HCT116 (cell line): ENCODE measurements around the gene GREB1L. TPM values are rescaled to one million over a fixed set of nuclear protein-coding genes. Genes with fewer than 3 reads are reported as not detected.

ENCODE experiments used
- ATAC-seq: fragments of 200-7000 bp; cut with Tn5 transposase; 2 replicates; pipeline ENCODE4 v1.9.1; 2020; ENCODE audit warnings: mild to moderate bottlenecking, moderate library complexity
- BruUV-seq: library from RNA; stranded (reverse); fragments of 400-500 nt; replicated peaks from 2 replicates; lab custom pipeline; 2021; lab: Mats Ljungman, UMichigan
- CTCF ChIA-PET: fragments of 300-600 bp; sonication (Branson Sonifier 250); formaldehyde crosslinking; loops from one replicate; lab custom pipeline; 2021; ENCODE audit warnings: antibody characterized with exemption; lab: Charles Lee
- POLR2A ChIA-PET: fragments of 300-600, 350-600 bp; sonication (Branson Sonifier 250); formaldehyde crosslinking; loops from one replicate; lab custom pipeline; 2021; ENCODE audit warnings: antibody characterized with exemption; lab: Charles Lee
- RAD21 ChIA-PET, 2 experiments: fragments of 300-600 bp; sonication (Branson Sonifier 250); formaldehyde crosslinking; loops; one replicate each; lab custom pipeline; 2023; ENCODE audit warnings: low total read pairs in 2 of 2; ENCODE audit not compliant: uncharacterized antibody in 2 of 2, unreplicated experiment in 2 of 2, low non-redundant PET in 1 of 2; lab: Charles Lee
- DNase-seq: peaks from one replicate; pipeline ENCODE4 v3.0.0-alpha.2; 2010; ENCODE audit warnings: low read depth, low spot score
- H2AFZ ChIP-seq: fragments of 200-600 bp; shearing (Covaris generic), sonication (generic); 2 replicates; pipeline ENCODE4 v1.6.1; 2017; ENCODE audit warnings: low read depth, mixed run types, mixed read lengths, antibody characterized with exemption, low read length; ENCODE audit not compliant: poor library complexity, severe bottlenecking
- H3K27ac ChIP-seq: 2 replicates; pipeline ENCODE4 v1.5.1; 2012; ENCODE audit warnings: low read depth, low read length
- H3K27me3 ChIP-seq: fragments of 200-600 bp; sonication (generic); 2 replicates; pipeline ENCODE4 v1.6.1; 2016; ENCODE audit warnings: mixed run types, low read length, mixed read lengths; ENCODE audit not compliant: insufficient read depth
- H3K36me3 ChIP-seq, 2 experiments: fragments of 200-500 bp in 1 of 2; fragments of 200-600 bp in 1 of 2; sonication (Bioruptor generic) in 1 of 2; sonication (generic) in 1 of 2; 2 replicates each; pipeline versions ENCODE4 v1.5.1 to v1.6.1; 2014 to 2016; ENCODE audit warnings: low read length in 2 of 2, inconsistent platforms in 1 of 2, mixed read lengths in 1 of 2, mixed run types in 1 of 2; ENCODE audit not compliant: insufficient read depth in 2 of 2, control insufficient read depth in 1 of 2
- H3K4me1 ChIP-seq, 2 experiments: fragments of 200-600 bp in 1 of 2; sonication (generic) in 1 of 2; 2 replicates each; pipeline versions ENCODE4 v1.5.1 to v1.6.1; 2012 to 2017; ENCODE audit warnings: low read length in 2 of 2, inconsistent platforms in 1 of 2, mild to moderate bottlenecking in 1 of 2, mixed read lengths in 1 of 2, mixed run types in 1 of 2, moderate library complexity in 1 of 2; ENCODE audit not compliant: insufficient read depth in 2 of 2, control insufficient read depth in 1 of 2
- H3K4me2 ChIP-seq: fragments of 200-600 bp; sonication (generic); 2 replicates; pipeline ENCODE4 v1.6.1; 2017; ENCODE audit warnings: mixed run types, low read length, mixed read lengths
- H3K4me3 ChIP-seq, 2 experiments: fragments of 200-600 bp in 1 of 2; sonication (generic) in 1 of 2; replicated peaks in 1 of 2; 2 replicates each; pipeline ENCODE4 v1.5.1; 2011 to 2016; ENCODE audit warnings: low read length in 2 of 2, control low read depth in 1 of 2, low read depth in 1 of 2, mild to moderate bottlenecking in 1 of 2, mixed read lengths in 1 of 2, mixed run types in 1 of 2
- H3K79me2 ChIP-seq: fragments of 200-600 bp; sonication (generic); 2 replicates; pipeline ENCODE4 v1.6.1; 2017; ENCODE audit warnings: mild to moderate bottlenecking, mixed run types, low read length, moderate library complexity, mixed read lengths; ENCODE audit not compliant: insufficient read depth
- H3K9ac ChIP-seq: fragments of 200-600 bp; sonication (generic); 2 replicates; pipeline ENCODE4 v1.6.1; 2016; ENCODE audit warnings: low read length, mixed read lengths
- H3K9me2 ChIP-seq: fragments of 200-600 bp; sonication (generic), shearing (Covaris generic); 2 replicates; pipeline ENCODE4 v1.6.1; 2017; ENCODE audit warnings: mixed run types, mild to moderate bottlenecking, moderate library complexity; ENCODE audit not compliant: insufficient read depth
- H3K9me3 ChIP-seq, 2 experiments: fragments of 200-500 bp in 1 of 2; fragments of 200-600 bp in 1 of 2; sonication (Bioruptor generic) in 1 of 2; sonication (generic) in 1 of 2; 2 replicates each; pipeline ENCODE4 v1.6.1; 2014 to 2017; ENCODE audit warnings: low read length in 2 of 2, mixed read lengths in 2 of 2, inconsistent platforms in 1 of 2, low read depth in 1 of 2, mild to moderate bottlenecking in 1 of 2, mixed run types in 1 of 2, moderate library complexity in 1 of 2; ENCODE audit not compliant: control insufficient read depth in 1 of 2, insufficient read depth in 1 of 2
- H4K20me1 ChIP-seq: fragments of 200-600 bp; sonication (generic), shearing (Covaris generic); 2 replicates; pipeline ENCODE4 v1.6.1; 2017; ENCODE audit warnings: mixed run types, mild to moderate bottlenecking, moderate library complexity; ENCODE audit not compliant: insufficient read depth
- CBX3 ChIP-seq: IDR thresholded peaks from 2 replicates; pipeline ENCODE4 v1.6.1; 2012; ENCODE audit warnings: low read depth
- CEBPB ChIP-seq: IDR thresholded peaks from 2 replicates; pipeline ENCODE4 v1.6.1; 2012; ENCODE audit warnings: low read depth
- EZH2 ChIP-seq: fragments of 200-600 bp; sonication (generic); IDR thresholded peaks from 2 replicates; pipeline ENCODE4 v1.6.1; 2017; ENCODE audit warnings: antibody characterized with exemption, mixed run types
- EZH2phosphoT487 ChIP-seq: fragments of 200-600 bp; IDR thresholded peaks from 2 replicates; pipeline ENCODE4 v1.6.1; 2018; ENCODE audit warnings: antibody characterized with exemption, borderline replicate concordance
- FOSL1 ChIP-seq: IDR thresholded peaks from 2 replicates; pipeline ENCODE4 v1.6.1; 2012; ENCODE audit warnings: low read depth
- JUND ChIP-seq: IDR thresholded peaks from 2 replicates; pipeline ENCODE4 v1.6.1; 2012
- POLR2A ChIP-seq: IDR thresholded peaks from 2 replicates; pipeline ENCODE4 v1.7.0; 2011; ENCODE audit warnings: borderline replicate concordance; ENCODE audit not compliant: insufficient read depth, insufficient read length; ENCODE audit errors: extremely low read depth
- RAD21 ChIP-seq: IDR thresholded peaks from 2 replicates; pipeline ENCODE4 v1.6.1; 2012; ENCODE audit warnings: low read depth, mild to moderate bottlenecking
- SIN3A ChIP-seq: IDR thresholded peaks from 2 replicates; pipeline ENCODE4 v1.6.1; 2012; ENCODE audit warnings: low read depth
- SP1 ChIP-seq: IDR thresholded peaks from 2 replicates; pipeline ENCODE4 v1.6.1; 2012; ENCODE audit warnings: low read depth
- SRF ChIP-seq: IDR thresholded peaks from 2 replicates; pipeline ENCODE4 v1.6.1; 2012; ENCODE audit warnings: low read depth
- TCF7L2 ChIP-seq: IDR thresholded peaks from 2 replicates; pipeline ENCODE4 v1.7.0; 2011; ENCODE audit warnings: borderline replicate concordance, inconsistent platforms; ENCODE audit not compliant: insufficient read depth, insufficient read length; ENCODE audit errors: extremely low read depth
- YY1 ChIP-seq: IDR thresholded peaks from 2 replicates; pipeline ENCODE4 v1.6.1; 2011; ENCODE audit warnings: low read length, low read depth, moderate library complexity, mild to moderate bottlenecking; ENCODE audit not compliant: insufficient replicate concordance; ENCODE audit errors: extremely low read depth
- ZNF274 ChIP-seq: fragments of 200-500 bp; sonication (Bioruptor generic); IDR thresholded peaks from 2 replicates; pipeline ENCODE4 v1.6.1; 2014; ENCODE audit warnings: mild to moderate bottlenecking, low read depth, low read length, inconsistent platforms
- intact Hi-C: fragments of 100-400 bp; cut with micrococcal nuclease; formaldehyde crosslinking; loops from 2 replicates; pipeline ENCODE4 v1.10.0; 2022
- total RNA-seq: library from RNA; stranded (reverse); gene quantifications from one replicate; pipeline ENCODE4 v1.2.1, GENCODE V29; 2021; ENCODE audit not compliant: unreplicated experiment
- TF ChIP-seq, protein P1 (sequence below): IDR thresholded peaks from 2 replicates; pipeline ENCODE4 v1.6.1; 2012
- TF ChIP-seq, protein P2 (sequence below): IDR thresholded peaks from 2 replicates; pipeline ENCODE4 v1.6.1; 2012; ENCODE audit warnings: low read depth
- TF ChIP-seq, protein P3 (sequence below), 3 experiments: fragments of 200-600 bp in 1 of 3; sonication (generic) in 1 of 3; IDR thresholded peaks in 2 of 3; conservative IDR thresholded peaks in 1 of 3; 2 replicates each; pipeline ENCODE4 v1.5.1; 2012 to 2017; ENCODE audit warnings: low read depth in 2 of 3, low read length in 2 of 3, antibody characterized with exemption in 1 of 3, borderline replicate concordance in 1 of 3, control low read depth in 1 of 3, mild to moderate bottlenecking in 1 of 3, mixed read lengths in 1 of 3, mixed run types in 1 of 3, moderate library complexity in 1 of 3; ENCODE audit not compliant: insufficient read depth in 1 of 3
- TF ChIP-seq, protein P4 (sequence below): IDR thresholded peaks from 2 replicates; pipeline ENCODE4 v1.6.1; 2011; ENCODE audit warnings: mild to moderate bottlenecking, low read length, moderate library complexity; ENCODE audit not compliant: insufficient replicate concordance; ENCODE audit errors: extremely low read depth
- TF ChIP-seq, protein P5 (sequence below): IDR thresholded peaks from 2 replicates; pipeline ENCODE4 v1.6.1; 2012

GREB1L gene
- total RNA-seq, 1 experiment from 2014 or later: 12.2 TPM

DNA sequence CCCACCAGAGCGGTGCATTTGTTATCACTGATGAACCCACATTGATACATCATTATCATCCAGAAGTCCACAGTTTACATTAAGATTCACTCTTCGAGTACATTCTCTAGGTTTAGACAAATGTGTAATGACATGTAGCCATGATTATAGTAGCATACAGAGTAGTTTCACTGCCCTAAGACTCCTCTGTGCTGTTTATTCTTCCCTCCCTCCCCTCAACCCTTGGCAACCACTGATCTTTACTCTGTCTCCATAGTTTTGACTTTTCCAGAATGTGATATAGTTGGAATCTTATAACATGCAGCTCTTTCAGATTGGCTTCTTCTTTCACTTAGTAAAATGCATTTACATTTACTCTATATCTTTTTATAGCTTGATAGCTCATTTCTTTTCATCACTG is 31.2 kb upstream of the GREB1L start:
- Histone ChIP-seq H3K4me3 (no peak overlapping the region), H2AFZ (no peak overlapping the region), H4K20me1 (no peaks in the 10 kb centered on the region), H3K27ac (no peak overlapping the region), H3K4me1 (no peaks in the 10 kb centered on the region), H3K79me2 (no peaks in the 10 kb centered on the region), H3K27me3 (no peaks in the 10 kb centered on the region), H3K36me3 (no peaks in the 10 kb centered on the region), H3K9me2 (no peaks in the 10 kb centered on the region), H3K4me2 (no peak overlapping the region), H3K9me3 (no peaks in the 10 kb centered on the region), H3K9ac (no peak overlapping the region)
- DNase-seq (no peak), ATAC-seq (no peak)
- no TSS peak for BruUV-seq
- ChIA-PET CTCF (interaction anchor here (1.0 kb wide), 1 partner anchor 16 kb away, joined by 3 read pairs; no protein-coding TSS in a partner anchor), RAD21 (no interaction called here), POLR2A (no interaction called here)
- intact Hi-C loops: no loop called here
- TF ChIP-seq, protein P1, sequence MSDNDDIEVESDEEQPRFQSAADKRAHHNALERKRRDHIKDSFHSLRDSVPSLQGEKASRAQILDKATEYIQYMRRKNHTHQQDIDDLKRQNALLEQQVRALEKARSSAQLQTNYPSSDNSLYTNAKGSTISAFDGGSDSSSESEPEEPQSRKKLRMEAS: no peak
- no peak for TF ChIP-seq YY1
- no peak for TF ChIP-seq RAD21
- TF ChIP-seq, protein P2, sequence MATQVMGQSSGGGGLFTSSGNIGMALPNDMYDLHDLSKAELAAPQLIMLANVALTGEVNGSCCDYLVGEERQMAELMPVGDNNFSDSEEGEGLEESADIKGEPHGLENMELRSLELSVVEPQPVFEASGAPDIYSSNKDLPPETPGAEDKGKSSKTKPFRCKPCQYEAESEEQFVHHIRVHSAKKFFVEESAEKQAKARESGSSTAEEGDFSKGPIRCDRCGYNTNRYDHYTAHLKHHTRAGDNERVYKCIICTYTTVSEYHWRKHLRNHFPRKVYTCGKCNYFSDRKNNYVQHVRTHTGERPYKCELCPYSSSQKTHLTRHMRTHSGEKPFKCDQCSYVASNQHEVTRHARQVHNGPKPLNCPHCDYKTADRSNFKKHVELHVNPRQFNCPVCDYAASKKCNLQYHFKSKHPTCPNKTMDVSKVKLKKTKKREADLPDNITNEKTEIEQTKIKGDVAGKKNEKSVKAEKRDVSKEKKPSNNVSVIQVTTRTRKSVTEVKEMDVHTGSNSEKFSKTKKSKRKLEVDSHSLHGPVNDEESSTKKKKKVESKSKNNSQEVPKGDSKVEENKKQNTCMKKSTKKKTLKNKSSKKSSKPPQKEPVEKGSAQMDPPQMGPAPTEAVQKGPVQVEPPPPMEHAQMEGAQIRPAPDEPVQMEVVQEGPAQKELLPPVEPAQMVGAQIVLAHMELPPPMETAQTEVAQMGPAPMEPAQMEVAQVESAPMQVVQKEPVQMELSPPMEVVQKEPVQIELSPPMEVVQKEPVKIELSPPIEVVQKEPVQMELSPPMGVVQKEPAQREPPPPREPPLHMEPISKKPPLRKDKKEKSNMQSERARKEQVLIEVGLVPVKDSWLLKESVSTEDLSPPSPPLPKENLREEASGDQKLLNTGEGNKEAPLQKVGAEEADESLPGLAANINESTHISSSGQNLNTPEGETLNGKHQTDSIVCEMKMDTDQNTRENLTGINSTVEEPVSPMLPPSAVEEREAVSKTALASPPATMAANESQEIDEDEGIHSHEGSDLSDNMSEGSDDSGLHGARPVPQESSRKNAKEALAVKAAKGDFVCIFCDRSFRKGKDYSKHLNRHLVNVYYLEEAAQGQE: no peak
- TF ChIP-seq, protein P3, sequence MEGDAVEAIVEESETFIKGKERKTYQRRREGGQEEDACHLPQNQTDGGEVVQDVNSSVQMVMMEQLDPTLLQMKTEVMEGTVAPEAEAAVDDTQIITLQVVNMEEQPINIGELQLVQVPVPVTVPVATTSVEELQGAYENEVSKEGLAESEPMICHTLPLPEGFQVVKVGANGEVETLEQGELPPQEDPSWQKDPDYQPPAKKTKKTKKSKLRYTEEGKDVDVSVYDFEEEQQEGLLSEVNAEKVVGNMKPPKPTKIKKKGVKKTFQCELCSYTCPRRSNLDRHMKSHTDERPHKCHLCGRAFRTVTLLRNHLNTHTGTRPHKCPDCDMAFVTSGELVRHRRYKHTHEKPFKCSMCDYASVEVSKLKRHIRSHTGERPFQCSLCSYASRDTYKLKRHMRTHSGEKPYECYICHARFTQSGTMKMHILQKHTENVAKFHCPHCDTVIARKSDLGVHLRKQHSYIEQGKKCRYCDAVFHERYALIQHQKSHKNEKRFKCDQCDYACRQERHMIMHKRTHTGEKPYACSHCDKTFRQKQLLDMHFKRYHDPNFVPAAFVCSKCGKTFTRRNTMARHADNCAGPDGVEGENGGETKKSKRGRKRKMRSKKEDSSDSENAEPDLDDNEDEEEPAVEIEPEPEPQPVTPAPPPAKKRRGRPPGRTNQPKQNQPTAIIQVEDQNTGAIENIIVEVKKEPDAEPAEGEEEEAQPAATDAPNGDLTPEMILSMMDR (IDR thresholded peaks at IDR 0.05 in 2 of 3, conservative IDR thresholded peaks at IDR 0.05 in 1 of 3; ENCODE audit: borderline replicate concordance in 1 of 3, insufficient read depth in 1 of 3, low read depth in 2 of 3, low read length in 2 of 3): no peak
- no peak for TF ChIP-seq CEBPB
- TF ChIP-seq SIN3A: no peak
- no peak for TF ChIP-seq JUND
- no peak for TF ChIP-seq ZNF274
- no peak for TF ChIP-seq SRF
- TF ChIP-seq EZH2phosphoT487: no peak
- TF ChIP-seq CBX3: no peak
- no peak for TF ChIP-seq SP1
- no peak for TF ChIP-seq FOSL1
- TF ChIP-seq TCF7L2: no peak
- TF ChIP-seq, protein P4, sequence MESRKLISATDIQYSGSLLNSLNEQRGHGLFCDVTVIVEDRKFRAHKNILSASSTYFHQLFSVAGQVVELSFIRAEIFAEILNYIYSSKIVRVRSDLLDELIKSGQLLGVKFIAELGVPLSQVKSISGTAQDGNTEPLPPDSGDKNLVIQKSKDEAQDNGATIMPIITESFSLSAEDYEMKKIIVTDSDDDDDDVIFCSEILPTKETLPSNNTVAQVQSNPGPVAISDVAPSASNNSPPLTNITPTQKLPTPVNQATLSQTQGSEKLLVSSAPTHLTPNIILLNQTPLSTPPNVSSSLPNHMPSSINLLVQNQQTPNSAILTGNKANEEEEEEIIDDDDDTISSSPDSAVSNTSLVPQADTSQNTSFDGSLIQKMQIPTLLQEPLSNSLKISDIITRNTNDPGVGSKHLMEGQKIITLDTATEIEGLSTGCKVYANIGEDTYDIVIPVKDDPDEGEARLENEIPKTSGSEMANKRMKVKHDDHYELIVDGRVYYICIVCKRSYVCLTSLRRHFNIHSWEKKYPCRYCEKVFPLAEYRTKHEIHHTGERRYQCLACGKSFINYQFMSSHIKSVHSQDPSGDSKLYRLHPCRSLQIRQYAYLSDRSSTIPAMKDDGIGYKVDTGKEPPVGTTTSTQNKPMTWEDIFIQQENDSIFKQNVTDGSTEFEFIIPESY: no peak
- no peak for TF ChIP-seq EZH2
- TF ChIP-seq, protein P5, sequence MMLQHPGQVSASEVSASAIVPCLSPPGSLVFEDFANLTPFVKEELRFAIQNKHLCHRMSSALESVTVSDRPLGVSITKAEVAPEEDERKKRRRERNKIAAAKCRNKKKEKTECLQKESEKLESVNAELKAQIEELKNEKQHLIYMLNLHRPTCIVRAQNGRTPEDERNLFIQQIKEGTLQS: no peak
- TF ChIP-seq POLR2A: no peak
